Superior temporal gyrus (tissue), 1 donor: ENCODE data around the gene PTPN5.
"Not testable (repeated sequence)": the region's sequence is repeated elsewhere in the genome, so short reads cannot be mapped to it uniquely, and the experiment has no call there.

Experiments
- DNase-seq: peaks from one replicate; pipeline ENCODE4 v3.0.0-alpha.2; 2016; ENCODE audit errors: extremely low spot score

Gene PTPN5

DNA sequence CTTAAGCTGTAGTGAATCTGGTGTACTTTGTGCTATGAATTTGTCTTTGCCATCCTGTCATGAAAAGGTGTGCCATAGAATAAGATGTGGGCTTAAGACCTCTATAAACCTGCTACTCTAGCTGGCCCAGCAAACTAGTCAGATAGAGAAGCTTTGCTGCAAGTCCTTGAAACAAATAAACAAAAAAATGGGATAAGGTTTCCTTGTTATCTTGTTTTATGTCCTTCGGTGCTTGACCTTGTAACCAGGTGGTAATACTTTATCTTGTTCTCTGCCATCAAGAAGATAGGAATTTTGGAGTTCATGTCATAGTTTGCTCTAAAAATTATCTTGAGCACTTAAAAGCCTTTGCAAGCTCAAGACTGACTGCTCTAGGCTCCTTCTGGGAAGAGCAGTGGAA is 107.3 kb downstream of the PTPN5 start:
- no peak for DNase-seq

DNA sequence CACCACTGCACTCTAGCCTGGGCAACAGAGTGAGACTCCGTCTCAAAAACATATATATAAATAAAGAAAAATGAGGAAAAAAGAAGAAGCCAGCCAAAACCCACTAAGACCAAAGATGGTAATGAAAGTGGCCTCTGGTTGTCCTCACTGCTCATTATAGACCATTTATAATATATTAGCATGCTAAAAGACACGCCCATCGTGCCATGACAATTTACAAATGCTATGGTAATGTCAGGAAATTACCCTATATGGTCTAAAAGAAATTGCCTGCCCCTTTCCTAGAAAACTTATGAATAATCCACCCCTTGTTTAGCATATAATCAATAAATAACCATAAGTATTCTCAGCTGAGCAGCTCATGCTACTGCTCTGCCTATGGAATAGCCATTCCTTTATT is 109.1 kb downstream of the PTPN5 start:
- no peak for DNase-seq

- DNase-seq = not testable (repeated sequence)
Observed at GRCh38 chr11:18681949-18682348, 109.6 kb downstream of the PTPN5 start.
